HG02623 (cell line): Measurements from ENCODE around the gene SPN.
A peak's percentile ranks its signal among the peaks of the same experiment; 100 is the strongest.
"Not testable (repeated sequence)": the region's sequence is repeated elsewhere in the genome, so short reads cannot be mapped to it uniquely, and the experiment has no call there.

Experiments
- ATAC-seq: cut with Tn5 transposase; IDR thresholded peaks from one replicate; pipeline ENCODE4 v1.9.1; 2021; ENCODE audit warnings: moderate library complexity; ENCODE audit not compliant: unreplicated experiment

SPN gene, protein sequence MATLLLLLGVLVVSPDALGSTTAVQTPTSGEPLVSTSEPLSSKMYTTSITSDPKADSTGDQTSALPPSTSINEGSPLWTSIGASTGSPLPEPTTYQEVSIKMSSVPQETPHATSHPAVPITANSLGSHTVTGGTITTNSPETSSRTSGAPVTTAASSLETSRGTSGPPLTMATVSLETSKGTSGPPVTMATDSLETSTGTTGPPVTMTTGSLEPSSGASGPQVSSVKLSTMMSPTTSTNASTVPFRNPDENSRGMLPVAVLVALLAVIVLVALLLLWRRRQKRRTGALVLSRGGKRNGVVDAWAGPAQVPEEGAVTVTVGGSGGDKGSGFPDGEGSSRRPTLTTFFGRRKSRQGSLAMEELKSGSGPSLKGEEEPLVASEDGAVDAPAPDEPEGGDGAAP

DNA sequence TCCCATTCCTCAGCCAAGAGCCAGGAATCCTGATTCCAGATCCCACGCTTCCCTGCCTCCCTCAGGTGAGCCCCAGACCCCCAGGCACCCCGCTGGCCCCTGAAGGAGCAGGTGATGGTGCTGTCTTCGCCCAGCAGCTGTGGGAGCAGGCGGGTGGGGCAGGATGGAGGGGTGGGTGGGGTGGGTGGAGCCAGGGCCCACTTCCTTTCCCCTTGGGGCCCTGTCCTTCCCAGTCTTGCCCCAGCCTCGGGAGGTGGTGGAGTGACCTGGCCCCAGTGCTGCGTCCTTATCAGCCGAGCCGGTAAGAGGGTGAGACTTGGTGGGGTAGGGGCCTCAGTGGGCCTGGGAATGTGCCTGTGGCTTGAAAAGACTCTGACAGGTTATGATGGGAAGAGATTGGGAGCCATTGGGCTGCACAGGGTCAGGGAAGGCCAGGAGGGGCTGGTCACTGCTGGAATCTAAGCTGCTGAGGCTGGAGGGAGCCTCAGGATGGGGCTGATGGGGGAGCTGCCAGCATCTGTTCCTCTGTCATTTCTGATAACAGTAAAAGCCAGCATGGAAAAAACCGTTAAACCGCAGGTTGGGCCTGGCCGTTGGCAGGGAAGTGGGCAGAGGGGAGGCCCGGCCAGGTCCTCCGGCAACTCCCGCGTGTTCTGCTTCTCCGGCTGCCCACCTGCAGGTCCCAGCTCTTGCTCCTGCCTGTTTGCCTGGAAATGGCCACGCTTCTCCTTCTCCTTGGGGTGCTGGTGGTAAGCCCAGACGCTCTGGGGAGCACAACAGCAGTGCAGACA is at the start of gene SPN:
Gene SPN (plus strand): TSS at position 232 of the 791 bp plus-strand sequence. CDS start 482 bp downstream, at position 714.
- no peak for ATAC-seq

DNA sequence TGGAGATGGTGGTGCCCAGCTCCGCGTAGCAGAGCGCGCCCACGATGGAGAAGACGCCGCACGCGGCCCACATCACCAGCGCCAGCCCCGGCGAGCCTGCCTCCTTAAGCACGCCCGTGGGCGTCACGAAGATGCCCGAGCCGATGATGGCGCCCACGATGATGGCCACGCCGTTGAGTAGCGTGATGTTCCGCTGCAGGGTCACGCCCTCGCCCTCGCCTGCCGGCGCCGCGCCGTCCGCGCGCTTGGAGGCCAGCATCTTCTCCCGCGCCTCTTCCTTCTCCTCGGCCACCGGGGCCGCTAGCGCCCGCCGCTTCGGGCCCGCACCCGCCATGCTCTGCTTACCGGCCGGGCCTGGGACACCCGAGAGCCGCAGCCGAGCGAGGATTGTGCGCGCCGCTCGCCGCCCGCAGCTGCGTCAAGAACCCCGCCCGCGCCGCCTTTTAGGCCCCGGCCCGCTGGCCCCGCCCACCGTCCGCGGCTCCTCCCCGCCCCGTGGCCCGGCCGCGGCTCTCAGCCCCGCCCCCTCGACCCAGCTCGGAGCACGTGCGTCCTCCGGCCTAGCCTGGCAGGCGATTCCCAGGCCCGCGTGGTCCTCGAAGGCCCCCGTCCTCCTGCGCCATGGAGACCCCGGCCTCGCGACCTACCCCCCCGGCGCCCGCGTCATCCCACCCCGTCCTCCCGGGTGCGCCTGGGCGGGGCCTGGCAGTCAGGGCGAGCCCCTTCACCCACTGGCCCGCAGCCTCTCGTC is 49.6 kb upstream of the SPN start:
- ATAC-seq: peak; percentile 31

DNA sequence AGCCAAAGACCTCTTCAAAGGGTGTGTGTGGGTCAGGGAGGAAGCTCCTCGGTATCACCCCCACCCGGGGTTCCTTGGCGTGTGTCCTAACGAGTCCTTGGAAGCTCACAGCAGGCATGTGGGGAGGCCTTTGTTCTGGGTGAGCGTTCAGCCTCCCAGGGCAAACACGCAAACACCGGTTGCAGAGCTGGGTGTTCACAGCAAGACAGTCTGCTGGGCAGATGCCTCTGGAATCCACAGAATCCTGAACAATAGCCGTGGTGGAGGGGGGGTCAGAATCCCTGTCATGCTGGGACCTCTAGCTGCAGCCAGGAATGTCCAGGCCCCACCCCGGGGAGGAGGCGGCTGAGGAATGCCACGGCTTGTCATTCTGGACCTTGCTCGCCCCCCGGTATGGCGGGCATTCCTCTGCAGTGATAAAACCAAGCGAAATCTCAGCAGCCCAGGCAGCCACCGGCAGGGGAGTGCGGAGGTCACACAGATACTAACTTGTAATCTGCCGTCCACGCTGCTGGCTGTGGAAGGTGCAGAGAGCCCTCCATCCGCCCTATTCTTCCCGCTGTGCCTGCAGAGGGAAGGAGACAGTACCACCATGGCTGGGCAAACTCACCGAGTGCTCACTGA is 48.2 kb upstream of the SPN start:
- not testable (repeated sequence) for ATAC-seq

DNA sequence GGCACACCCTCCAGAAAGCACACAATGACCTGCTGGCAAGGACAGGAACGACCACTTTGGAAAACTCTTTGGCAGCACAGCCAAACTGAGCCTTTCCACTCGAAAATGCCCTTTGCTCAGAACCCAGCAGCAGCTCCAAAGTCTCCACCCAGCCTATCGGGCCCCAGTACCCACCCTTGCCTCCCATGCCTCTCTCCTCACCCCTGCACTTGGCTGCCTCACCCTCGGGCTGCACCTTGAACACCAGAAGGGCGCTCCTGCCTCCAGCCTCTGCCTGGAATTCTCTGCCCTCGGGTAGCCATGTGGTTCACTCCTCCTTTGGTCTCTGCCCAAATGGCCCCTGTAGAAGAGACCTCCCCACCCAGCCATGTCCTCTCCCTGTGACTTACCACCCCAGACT is 46.9 kb upstream of the SPN start:
- ATAC-seq: not testable (repeated sequence)

DNA sequence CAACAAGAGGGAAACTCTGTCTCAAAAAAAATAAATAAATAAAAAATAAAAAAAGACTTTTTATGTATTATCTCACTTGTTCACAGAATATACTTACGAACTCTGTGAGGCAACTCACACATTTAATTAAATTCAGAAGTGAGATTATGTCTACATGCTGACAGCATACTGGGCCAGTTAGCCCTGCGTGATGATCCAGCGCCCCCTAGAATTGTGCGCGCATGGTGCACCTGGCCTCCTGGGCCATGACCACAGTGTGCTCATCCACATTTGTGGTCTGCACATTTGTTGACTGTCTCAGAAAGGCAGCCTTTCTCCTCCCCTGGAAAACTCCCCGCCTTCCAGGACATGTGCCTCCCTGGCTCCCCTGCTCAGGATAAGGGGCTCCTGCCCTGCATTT is 42.5 kb upstream of the SPN start:
- not testable (repeated sequence) for ATAC-seq

DNA sequence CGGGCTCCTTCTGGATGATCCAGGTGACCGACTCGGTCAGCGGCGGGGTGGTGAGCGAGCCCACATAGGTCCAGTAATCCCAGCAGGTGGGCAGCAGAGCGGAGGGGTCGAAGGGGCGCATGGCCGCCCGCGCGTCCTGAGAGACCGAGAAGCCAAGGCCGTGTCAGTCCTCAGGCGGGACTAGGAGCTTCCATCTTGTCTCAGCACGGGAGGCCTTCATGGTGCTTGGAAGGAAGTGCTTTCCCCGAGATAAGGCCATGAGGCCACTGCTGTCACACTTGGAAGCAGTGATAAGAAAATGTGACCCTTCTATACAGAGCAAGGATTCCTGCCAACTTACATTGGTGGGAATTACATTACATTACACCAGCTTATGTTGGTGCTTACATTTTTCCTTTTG is 40.3 kb upstream of the SPN start:
- not testable (repeated sequence) for ATAC-seq

DNA sequence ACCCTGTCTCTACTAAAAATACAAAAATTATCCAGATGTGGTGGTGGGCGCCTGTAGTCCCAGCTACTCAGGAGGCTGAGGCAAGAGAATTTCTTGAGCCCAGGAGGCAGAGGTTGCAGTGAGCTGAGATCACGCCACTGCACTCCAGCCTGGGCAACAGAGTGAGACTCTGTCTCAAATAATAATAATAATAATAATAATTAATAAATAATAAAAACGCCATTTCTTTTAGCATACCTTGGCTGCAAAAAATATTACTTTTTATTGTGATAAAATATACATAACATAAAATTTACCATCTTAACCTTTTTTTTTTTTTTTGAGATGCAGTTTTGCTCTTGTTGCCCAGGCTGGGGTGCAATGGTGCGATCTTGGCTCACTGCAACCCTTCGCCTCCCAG is 39.8 kb upstream of the SPN start:
- ATAC-seq: not testable (repeated sequence)

DNA sequence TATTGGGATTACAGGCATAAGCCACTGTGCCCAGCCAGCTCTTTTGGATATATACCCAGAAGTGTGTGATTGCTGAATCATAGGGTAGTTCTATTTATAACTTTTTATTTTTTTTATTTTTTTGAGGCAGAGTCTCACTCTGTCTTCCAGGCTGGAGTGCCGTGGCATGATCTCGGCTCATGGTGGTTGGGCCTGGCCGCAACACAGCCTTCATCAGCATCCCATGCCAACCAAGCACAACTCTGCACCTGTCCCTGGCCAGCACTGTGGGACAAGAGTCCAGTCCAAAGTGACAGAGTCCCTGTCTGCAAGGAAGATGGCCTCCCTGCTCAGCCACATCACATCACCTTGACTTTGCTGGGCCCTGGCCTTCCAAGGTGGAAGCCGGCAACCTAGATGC is 37.9 kb upstream of the SPN start:
- ATAC-seq: not testable (repeated sequence)

DNA sequence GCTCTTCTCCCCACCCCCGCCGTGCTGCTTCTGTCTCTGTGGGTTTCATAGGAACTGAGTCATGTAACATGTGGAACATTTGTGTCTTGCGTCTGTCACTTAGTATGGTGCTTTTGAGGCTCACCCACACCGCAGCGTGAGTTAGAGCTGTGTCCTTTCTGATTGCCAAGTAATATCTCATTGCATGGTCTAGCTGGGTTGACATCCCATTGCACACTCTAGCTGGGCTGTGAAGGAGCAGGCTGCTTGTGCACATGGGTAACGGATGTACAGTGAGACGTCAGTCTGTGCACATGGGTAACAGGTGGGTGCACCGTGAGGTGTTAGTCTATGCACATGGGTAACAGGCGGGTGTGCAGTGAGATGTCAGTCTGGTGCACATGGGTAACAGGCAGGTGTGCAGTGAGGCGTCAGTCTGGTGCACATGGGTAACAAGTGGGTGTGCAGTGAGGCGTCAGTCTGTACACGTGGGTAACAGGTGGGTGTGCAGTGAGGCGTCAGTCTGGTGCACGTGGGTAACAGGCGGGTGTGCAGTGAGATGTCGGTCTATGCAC is 36.2 kb upstream of the SPN start:
- peak; percentile 56 for ATAC-seq

DNA sequence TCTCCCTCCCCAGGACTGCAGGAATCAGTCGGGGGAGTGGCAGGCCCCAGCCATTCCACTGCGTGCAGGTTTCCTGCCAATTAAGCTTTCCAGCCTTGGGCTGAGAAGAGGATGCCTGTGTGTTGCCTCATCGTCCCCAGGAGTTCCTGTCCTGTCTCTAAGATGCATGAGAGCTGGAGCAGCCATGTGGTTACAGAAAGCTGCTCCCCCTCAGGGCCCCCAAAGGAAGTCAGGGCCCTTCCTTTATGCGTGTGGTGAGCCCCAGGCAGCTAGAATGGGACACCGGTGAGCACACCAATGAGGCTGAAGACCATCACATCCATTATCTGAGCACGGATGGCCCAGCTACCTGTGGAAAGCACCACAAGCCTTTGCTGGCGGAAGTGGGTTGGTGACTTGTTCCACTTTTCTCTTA is 35.4 kb upstream of the SPN start:
- peak; percentile 42 for ATAC-seq

DNA sequence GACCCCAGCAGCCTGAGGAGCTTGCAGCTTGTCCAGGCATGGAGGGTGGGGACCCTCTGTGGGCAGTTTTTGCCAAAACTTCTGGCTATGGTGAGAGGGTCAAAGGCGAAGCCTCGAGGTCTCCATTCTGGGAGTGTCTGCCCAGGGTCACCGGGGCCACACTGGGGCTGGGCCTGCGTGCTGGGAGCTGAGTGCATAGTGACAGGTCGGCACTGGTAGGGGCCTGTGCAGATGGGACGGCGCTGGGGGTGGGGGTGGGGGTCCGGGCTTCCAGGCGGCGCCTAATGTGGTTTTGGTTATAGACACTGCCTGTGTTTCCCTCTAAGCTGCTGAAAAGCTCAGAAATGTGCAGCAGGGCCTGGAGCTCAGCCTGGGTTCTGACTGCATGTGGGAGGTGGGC is 34.3 kb upstream of the SPN start:
- ATAC-seq: not testable (repeated sequence)

DNA sequence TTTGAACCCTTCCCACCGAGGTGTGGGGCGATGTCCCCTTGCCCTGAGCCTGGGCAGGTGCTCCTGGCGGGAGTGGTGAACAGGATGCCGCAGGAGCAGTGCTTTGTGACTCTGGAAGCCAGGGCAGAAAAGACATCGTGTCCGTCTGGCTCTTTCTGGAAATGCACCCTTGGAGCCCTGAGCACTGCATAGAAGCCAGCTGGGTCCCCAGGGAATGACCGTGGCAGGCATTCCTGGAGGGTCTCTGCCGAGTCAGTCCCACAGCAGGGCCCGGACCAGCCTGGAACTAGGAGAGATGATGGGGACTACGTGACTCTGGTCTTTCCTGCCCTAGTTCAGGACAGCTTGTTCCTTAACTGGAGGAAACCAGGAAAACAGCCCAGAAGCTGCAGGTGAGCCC is 33.7 kb upstream of the SPN start:
- ATAC-seq: not testable (repeated sequence)

DNA sequence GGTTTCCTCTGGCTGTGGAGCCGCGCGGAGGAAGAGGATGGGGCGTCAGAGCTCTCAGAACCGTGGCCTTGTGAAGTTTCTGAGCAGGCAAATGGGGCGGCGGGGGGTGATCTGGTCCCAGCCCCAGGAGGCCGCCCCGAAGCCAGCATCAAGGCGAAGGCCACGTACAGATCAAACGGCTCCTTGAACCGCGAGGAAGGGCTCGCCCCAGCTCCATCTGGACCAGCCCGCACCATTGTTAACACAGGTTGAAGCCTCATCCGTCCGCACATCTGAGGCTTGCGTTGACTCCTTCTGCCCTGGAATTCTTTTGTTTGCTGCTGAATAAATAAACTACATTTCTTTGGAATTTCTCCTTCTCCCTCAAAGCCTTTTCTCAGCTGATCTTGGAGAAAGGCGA is 31.4 kb upstream of the SPN start:
- not testable (repeated sequence) for ATAC-seq

DNA sequence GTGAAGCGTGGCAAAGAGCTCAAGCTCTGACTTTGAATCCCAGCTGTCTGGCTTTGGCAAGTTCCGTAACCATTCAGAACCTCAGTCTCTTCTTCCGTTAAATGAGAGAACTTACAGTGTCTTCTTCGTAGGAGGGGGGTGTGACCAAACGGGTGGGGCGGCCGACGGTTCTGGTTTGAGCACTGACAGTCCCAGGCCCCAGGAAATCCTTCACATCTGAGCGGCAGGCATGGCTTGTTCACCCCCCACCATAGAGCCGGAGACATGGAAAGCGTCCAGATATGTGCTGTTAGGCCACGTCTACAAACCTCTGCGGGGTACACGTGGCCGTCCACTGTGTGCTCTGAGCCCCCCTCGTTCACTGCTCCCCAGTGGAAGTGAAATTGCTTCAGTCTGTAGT is 27.1 kb upstream of the SPN start:
- not testable (repeated sequence) for ATAC-seq

DNA sequence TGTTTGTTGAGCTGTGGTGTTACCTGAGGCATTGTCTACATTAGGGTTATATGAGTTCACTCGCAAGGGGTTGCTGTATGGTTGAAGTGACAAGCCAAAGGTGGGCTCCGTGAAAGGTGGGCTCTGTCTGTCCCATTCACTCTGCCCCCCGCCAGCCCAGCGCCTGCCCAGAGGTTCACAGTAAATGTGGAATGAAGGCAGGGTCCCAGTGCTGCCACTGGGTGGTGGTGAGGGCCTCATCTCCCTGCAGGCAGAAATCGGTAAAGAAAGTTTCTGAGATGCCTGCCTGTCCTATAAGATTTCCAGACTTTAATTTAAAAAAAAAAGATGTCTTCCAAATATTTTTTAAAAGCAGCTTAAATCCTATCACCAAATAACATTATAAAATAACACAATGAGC is 26.7 kb upstream of the SPN start:
- not testable (repeated sequence) for ATAC-seq

DNA sequence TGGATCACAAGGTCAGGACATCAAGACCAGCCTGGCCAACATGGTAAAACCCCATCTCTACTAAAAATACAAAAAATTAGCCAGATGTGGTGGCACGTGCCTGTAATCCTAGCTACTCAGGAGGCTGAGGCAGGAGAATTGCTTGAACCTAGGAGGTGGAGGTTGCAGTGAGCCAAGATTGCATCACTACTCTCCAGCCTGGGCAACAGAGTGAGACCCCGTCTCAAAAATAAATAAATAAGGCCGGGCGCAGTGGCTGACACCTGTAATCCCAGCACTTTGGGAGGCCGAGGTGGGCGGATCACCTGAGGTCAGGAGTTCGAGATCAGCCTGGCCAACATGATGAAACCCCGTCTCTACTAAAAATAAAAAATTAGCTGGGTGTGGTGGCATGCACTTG is 24.3 kb upstream of the SPN start:
- not testable (repeated sequence) for ATAC-seq

DNA sequence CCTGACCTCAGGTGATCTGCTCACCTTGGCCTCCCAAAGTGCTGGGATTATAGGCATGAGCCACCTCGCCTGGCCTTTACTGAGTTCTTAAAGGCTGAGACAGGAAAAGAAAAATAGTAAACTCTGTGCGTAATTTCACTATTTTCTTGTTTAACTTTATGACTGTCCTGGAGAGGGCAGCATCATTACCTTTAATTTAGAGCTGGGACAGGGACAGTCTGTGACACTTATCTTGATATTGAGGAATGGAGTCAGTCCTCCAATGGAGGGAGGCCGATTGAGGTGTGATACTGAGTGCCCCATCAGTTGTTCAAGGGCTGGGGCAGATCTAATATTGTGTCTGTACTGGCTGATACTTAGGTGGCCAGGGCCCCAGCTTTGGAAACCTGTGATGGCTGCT is 21.5 kb upstream of the SPN start:
- no peak for ATAC-seq

DNA sequence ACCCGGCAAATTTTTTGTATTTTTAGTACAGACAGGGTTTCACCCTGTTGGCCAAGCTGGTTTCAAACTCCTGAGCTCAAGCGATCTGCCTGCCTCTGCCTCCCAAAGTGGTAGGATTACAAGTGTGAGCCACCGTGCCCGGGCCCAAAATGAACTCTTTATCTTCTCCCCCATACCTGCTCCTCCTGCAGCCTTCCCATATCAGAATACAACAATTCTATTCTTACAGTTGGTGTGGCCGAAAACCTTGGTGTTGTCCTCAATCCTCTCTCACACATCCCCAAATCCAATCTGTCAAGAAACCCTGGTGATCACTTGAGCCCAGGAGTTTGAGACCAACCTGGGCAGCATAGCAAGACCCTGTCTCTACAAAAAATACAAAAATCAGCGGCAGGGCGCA is 19.5 kb upstream of the SPN start:
- ATAC-seq: no peak

DNA sequence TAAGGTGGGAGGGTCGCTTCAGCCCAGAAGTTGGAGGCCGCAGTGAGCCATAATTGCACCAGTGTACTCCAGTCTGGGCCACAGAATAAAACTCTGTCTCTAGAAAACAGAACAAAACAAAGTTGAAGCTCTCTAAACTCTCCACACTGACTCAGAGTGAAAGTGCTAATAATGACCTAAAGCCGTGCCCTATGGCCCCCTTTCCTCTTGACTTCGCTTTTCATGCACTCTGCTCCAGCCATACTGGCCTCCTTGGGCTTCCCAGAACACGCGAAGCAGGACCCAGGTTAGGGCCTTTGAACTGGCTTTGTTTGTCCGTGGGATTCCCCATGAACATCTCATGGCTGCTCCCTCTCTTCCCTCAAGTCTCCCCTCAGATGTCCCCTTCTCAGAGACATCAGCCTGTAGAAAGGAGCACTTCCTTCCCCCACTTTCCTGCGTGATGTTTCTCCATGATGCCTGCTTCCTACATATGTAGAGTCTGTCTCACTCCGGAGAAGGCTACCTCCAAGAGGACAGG is 18.6 kb upstream of the SPN start:
- ATAC-seq: no peak

DNA sequence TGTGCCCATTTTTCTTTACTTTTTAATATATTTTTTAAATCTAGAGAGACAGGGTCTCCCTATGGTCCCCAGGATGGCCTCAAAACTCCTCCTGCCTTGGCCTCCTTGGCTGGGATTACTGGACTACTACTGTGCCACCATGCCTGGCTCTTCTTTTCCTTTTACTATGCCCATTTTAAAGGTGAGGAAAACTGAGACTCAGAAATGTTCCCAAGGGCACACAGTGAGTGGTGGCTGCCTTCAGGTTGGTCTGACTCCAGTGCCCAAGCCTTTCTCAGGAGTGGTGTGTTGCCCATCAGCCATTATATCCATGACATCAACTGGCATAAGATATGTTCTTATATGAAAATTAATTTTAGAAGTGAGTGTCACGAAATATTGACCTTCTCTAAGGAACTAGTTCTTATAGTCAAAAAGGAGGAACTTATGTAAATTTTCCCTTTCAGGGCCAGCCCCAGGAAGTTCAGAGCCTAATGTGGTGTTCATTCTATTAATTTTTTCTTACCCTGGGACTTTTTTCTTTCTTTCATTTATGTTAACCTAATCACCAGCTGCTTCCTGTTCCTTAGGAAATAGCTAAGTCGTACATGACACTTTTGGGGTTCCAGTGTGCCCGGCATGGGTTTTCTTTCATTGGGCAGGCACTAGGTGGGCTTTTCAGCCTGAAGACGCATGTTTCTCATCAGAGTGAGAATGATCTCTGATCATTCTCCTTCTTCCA is 17.9 kb upstream of the SPN start:
- peak; percentile 25 for ATAC-seq
